ENCODE measurements around the gene MYO1E.

GRCh38 chr15:59189241-59189640 lies 183.4 kb downstream of the MYO1E start:
- TF ChIP-seq, protein P1, sequence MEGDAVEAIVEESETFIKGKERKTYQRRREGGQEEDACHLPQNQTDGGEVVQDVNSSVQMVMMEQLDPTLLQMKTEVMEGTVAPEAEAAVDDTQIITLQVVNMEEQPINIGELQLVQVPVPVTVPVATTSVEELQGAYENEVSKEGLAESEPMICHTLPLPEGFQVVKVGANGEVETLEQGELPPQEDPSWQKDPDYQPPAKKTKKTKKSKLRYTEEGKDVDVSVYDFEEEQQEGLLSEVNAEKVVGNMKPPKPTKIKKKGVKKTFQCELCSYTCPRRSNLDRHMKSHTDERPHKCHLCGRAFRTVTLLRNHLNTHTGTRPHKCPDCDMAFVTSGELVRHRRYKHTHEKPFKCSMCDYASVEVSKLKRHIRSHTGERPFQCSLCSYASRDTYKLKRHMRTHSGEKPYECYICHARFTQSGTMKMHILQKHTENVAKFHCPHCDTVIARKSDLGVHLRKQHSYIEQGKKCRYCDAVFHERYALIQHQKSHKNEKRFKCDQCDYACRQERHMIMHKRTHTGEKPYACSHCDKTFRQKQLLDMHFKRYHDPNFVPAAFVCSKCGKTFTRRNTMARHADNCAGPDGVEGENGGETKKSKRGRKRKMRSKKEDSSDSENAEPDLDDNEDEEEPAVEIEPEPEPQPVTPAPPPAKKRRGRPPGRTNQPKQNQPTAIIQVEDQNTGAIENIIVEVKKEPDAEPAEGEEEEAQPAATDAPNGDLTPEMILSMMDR (conservative IDR thresholded peaks at IDR 0.05; ENCODE audit: low read depth, low read length), result no peak
- TF ChIP-seq EZH2phosphoT487 (IDR thresholded peaks at IDR 0.05; ENCODE audit: borderline replicate concordance, low read length), result no peak
